WERI-Rb-1 (cell line): ENCODE results near the gene DMBT1.

Source experiments
- DNase-seq: peaks from one replicate; pipeline ENCODE4 v3.0.0-alpha.2; 2020
- H3K27ac ChIP-seq: fragments of 250-450 bp; sonication (Bioruptor Pico); 2 replicates; pipeline ENCODE4 v1.5.1; 2020; ENCODE audit warnings: mild to moderate bottlenecking, moderate library complexity
- H3K27me3 ChIP-seq: fragments of 250-450 bp; sonication (Bioruptor Pico); 2 replicates; pipeline ENCODE4 v1.5.1; 2021; ENCODE audit warnings: mild to moderate bottlenecking, low read depth, moderate library complexity; ENCODE audit not compliant: insufficient read depth, severe bottlenecking
- H3K36me3 ChIP-seq: fragments of 250-450 bp; sonication (Bioruptor Pico); 2 replicates; pipeline ENCODE4 v1.5.1; 2020; ENCODE audit warnings: mild to moderate bottlenecking, moderate library complexity
- H3K4me3 ChIP-seq: 2 replicates; pipeline ENCODE4 v1.5.1; 2011; ENCODE audit warnings: low read depth, mild to moderate bottlenecking, control low read depth, low read length
- H3K9me3 ChIP-seq: fragments of 250-450 bp; sonication (Bioruptor Pico); 2 replicates; pipeline ENCODE4 v1.5.1; 2021; ENCODE audit warnings: mild to moderate bottlenecking, moderate library complexity; ENCODE audit not compliant: severe bottlenecking
- TF ChIP-seq, protein P1 (sequence below): IDR thresholded peaks from 2 replicates; pipeline ENCODE4 v1.5.1; 2011; ENCODE audit warnings: low read depth, mild to moderate bottlenecking, control low read depth, inconsistent platforms, low read length

DMBT1 gene

DNA sequence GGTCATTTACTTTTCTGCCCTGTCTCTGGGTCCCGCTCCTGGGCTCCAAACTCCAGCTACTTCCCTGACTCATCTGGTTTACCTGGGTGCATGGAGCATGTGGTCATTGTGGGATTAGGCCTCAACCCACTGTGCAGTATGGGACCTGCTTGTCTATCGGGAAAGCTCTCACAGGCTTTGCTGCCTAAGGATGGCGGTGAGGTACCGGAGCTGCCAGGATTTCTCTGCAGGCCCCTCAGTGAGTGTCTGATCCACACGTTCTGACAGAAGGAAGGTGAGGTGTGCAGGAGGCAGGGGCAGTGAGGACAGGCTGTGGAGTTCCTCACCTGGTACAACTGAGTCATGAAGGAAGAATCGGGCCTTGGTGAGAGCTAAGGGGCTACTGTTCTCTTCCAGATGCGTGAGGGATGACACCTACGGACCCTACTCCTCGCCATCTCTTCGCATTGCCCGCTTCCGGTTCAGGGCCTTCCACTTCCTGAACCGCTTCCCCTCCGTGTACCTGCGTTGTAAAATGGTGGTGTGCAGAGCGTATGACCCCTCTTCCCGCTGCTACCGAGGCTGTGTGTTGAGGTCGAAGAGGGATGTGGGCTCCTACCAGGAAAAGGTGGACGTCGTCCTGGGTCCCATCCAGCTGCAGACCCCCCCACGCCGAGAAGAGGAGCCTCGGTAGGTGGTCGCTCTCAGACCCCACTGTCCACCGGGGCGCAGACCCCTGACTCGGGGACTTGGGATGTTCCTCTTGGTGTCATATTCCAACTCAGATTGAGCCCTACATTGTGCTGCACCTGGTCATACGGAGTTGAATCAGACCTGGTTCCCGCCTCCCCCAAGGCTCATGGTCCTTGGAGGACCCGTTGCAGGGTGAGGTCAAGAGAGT lies 82.4 kb downstream of the DMBT1 start:
- Histone ChIP-seq H3K27me3 (peaks cover 71% of the 10 kb centered on the region), H3K27ac (no peak overlapping the region), H3K4me3 (no peak overlapping the region), H3K9me3 (no peaks in the 10 kb centered on the region), H3K36me3 (no peaks in the 10 kb centered on the region)
- no peak for DNase-seq
- TF ChIP-seq, protein P1, sequence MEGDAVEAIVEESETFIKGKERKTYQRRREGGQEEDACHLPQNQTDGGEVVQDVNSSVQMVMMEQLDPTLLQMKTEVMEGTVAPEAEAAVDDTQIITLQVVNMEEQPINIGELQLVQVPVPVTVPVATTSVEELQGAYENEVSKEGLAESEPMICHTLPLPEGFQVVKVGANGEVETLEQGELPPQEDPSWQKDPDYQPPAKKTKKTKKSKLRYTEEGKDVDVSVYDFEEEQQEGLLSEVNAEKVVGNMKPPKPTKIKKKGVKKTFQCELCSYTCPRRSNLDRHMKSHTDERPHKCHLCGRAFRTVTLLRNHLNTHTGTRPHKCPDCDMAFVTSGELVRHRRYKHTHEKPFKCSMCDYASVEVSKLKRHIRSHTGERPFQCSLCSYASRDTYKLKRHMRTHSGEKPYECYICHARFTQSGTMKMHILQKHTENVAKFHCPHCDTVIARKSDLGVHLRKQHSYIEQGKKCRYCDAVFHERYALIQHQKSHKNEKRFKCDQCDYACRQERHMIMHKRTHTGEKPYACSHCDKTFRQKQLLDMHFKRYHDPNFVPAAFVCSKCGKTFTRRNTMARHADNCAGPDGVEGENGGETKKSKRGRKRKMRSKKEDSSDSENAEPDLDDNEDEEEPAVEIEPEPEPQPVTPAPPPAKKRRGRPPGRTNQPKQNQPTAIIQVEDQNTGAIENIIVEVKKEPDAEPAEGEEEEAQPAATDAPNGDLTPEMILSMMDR, result no peak

DNA sequence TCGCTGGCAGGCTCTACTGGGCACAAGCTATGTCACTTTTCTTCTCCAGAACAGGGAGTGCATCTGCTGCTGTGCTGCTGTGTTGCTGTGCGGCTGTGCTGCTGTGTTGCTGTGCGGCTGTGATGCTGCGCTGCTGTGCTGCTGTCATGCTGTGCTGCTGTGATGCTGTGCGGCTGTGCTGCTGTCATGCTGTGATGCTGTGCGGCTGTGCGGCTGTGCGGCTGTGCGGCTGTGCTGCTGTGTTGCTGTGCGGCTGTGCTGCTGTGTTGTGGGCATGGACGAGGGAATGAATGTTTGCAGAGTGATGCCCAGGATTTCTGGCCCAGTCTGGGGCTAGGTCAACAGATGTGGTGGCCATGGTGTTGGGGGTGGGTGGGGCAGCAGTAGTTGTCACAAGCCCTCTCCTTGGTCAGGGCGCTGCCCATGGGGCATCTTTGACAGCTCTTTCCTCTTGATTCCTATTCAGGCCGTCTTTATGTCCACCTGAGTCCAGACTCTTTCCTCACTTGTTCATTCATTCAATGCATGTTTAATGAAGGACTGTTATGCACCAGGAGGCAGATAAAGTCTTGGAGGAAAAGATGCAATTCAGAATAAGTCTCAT lies 83.5 kb downstream of the DMBT1 start:
- peaks cover 64% of the 10 kb centered on the region for H3K27me3 ChIP-seq
- H3K36me3 ChIP-seq, result no peaks in the 10 kb centered on the region
- H3K4me3 ChIP-seq, result no peak overlapping the region
- TF ChIP-seq, protein P1, result no peak
- H3K27ac ChIP-seq, result no peak overlapping the region
- no peak for DNase-seq
- H3K9me3 ChIP-seq, result no peaks in the 10 kb centered on the region

DNA sequence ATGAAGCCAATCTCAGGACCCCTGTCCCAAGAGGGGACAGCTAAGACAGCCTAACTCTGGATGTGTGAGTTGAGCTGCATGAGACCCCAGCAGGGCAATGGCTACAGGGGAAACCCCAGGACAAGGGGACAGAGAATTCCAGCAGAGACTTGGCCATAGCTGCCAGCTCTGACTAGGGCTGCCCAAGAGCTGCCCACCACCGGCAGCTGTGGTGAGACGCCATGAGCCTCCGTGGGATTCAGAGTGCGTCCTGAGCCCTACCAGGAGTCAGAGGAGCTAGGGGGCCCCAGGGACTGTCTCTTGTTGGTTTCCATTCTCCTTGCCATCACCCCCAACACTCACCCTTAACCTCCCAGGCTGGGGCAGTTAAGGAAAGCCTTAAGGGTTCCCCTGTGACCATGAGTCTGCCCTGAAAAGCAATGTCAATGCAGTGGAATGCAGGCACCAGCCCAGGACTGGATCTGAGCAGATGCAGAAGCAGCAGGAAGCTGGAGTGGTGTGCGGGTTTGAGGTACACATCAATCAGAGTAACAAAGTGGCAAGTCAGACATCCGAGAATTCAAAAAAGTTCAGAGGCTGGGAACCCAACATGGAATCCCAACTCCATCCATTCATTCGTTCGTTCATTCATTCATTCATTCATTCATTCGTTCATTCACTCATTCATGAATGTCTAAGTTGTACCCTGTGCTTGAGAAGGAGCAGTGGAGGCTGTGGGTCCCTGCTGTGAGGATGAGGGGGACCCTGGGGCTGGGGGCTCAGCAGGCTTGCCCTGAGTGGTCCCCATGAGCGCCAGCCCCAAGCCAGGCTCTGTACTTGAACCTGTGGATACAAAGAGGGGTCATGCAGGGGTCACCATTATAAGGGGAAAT lies 86.2 kb downstream of the DMBT1 start:
- peaks cover 55% of the 10 kb centered on the region for H3K27me3 ChIP-seq
- H3K36me3 ChIP-seq, result no peaks in the 10 kb centered on the region
- no peaks in the 10 kb centered on the region for H3K9me3 ChIP-seq
- H3K27ac ChIP-seq, result no peak overlapping the region
- TF ChIP-seq, protein P1, result no peak
- no peak for DNase-seq
- H3K4me3 ChIP-seq, result no peak overlapping the region

DNA sequence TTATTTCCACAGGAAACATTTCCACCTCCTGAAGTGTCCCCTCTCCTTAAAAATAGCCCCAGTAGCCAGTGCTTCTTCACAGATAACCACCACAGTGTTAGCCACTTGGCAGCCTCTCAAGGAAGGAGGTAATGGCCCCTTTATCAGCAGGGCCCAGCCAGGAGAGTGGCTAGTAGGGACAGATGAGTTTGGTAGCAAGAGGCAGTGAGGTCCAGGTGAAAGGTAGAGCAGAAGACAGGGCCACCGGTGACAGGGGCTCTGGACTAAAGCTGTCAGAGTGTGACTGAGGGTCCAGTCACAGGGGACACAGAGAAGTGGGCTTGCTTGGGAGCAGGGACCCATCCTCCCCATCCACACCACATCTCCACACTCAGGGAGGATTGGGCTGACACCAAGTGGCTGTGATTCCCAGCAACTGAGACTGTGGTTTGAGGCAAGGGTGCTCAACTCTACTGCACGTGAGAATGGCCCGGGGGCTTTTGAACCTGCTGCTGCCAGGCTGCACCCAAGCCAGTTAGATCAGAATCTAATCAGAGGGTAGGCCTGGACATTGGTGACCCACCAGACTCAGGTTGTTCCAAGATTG lies 86.9 kb downstream of the DMBT1 start:
- H3K36me3 ChIP-seq, result no peaks in the 10 kb centered on the region
- H3K27me3 ChIP-seq, result peaks cover 56% of the 10 kb centered on the region
- no peak for DNase-seq
- H3K4me3 ChIP-seq, result no peak overlapping the region
- TF ChIP-seq, protein P1, result no peak
- no peak overlapping the region for H3K27ac ChIP-seq
- no peaks in the 10 kb centered on the region for H3K9me3 ChIP-seq

DNA sequence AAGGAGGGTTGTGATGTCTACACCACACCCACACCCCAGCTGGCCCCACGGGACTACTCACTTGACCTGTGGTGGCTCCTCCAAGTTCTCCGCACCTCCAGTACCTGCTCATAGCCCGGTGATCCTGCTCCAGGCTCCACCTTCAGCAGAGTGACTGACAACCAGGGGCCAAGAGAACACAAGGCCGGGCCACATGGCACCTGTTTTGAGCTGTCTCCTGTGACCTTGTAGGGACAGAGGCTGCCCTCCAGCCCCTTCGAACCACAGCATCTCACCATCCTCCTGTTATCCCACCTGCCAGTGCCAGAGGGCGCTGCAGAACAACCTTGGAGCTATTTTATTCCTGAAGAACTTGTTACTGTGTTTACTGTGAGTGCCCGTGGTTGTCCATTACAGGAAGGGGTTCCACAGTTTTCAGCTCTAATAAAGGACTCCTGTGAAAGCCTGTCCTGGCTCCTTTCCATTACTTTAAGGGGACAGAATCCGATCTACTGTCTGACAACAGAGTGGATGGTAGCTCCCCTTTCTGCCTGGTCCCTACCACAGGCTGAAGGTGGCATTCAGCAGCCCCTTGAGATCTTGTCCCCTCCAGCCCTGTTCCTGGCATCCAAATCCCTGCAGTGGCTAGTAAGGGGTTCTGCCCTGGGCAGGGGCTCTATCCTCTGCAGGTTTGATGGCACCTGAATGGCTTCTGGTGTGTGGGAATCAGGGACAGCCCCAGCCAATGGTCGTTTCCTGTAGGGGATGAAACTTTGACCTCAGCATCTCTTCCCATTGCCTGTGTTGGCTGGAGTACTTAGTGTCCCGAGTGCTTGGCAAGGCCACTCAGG lies 88.3 kb downstream of the DMBT1 start:
- Histone ChIP-seq H3K36me3 (no peaks in the 10 kb centered on the region), H3K4me3 (no peak overlapping the region), H3K9me3 (no peaks in the 10 kb centered on the region), H3K27me3 (peaks cover 60% of the 10 kb centered on the region), H3K27ac (no peak overlapping the region)
- TF ChIP-seq, protein P1, result peak; percentile 89
- DNase-seq, result peak; percentile 61
